Heart left ventricle (tissue), 13 donors: ENCODE results near the gene TRA2B.
A peak's percentile ranks its signal among the peaks of the same experiment; 100 is the strongest.

Experiments
- POLR2A ChIP-seq, 2 donors: fragments of 450-650 bp; IDR thresholded peaks; one replicate each; pipeline ENCODE4 v1.6.1; 2017; ENCODE audit warnings: antibody characterized with exemption in 2 of 2, mild to moderate bottlenecking in 2 of 2, moderate library complexity in 2 of 2
- TF ChIP-seq, protein P1 (sequence below), 12 donors: fragments of 200-600 bp; sonication (generic) in 4 of 12; IDR thresholded peaks; one replicate each; pipeline versions ENCODE4 v1.5.0 to v1.8.0; 2018 to 2022; ENCODE audit warnings: antibody characterized with exemption in 12 of 12, mild to moderate bottlenecking in 5 of 12
- donor health status: ischemic (EF 13 %, LVEDD 7.1; RV severe dilation, severe dysfunction).
- donor health status: DM: no; HTN: yes; CAD: no.
- donor health status: DM: no; HTN: no; CAD: no.
- donor health status: ischemic (EF 25% LVEDD 6.9; RV normal size, moderate dysfunction).
- donor health status: ischemic (EF 25% LVEDD 5.7; RV mildly dilated, moderate dysfunction).
- donor health status: ischemic (EF 35%, LVEDD 5.7; RV mildly dilated, moderate dysfunction).
- donor health status: nonischemic (EF 11% LVEDD 7.7; RV severe dilation, severe dysfunction).
- donor health status: DM: yes; HTN: yes; CAD: no.
- donor health status: PGD.
- donor health status: ischemic (EF 29% LVEDD 5.4; RV normal size, mild dysfunction).
- donor health status: nonischemic (EF 23%, LVEDD 6.1; RV moderate dilation, normal function).

DNA sequence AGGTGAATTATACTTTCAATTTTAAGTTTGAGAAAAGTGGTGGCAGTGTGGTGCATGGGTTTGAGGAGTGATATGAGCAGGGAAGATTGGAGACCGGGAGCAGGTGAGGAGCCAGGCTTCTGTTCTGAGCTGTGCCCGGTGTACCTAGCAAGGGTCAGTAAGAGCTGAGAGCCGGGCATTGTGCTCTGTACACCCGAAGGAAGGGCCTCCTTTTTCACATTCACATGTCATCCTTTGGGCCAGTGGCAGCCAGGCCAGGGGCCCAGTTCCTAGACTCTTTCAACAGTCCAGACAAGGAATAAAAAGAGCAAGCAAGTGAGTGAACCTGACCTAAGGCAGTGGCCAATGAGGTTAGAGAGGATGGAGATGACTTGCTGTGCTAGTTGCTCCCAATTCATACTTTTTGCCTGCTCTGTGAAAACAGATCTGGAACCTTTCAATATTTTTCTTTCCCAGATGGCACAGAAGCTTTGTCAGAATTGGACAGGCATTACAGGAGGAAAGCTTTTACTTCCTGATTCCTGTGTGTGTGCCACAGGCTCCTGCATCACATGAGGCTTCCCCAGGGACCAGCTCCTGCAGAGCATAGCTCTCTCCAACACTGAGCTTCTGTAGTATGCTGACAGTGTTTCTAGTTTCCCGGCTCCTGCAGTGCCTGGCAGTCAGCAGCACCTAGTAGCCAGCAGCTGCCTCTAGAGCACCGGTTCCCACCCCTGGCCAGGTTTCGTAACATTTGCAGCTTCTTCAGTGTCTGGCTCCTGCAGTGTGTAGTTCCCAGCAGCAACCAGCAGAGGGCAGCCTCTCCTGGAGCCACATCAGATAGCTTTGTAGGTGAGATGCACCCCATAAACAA lies 5.3 kb upstream of the TRA2B start:
- no peak for TF ChIP-seq POLR2A (IDR thresholded peaks at IDR 0.05)
- TF ChIP-seq, protein P1, sequence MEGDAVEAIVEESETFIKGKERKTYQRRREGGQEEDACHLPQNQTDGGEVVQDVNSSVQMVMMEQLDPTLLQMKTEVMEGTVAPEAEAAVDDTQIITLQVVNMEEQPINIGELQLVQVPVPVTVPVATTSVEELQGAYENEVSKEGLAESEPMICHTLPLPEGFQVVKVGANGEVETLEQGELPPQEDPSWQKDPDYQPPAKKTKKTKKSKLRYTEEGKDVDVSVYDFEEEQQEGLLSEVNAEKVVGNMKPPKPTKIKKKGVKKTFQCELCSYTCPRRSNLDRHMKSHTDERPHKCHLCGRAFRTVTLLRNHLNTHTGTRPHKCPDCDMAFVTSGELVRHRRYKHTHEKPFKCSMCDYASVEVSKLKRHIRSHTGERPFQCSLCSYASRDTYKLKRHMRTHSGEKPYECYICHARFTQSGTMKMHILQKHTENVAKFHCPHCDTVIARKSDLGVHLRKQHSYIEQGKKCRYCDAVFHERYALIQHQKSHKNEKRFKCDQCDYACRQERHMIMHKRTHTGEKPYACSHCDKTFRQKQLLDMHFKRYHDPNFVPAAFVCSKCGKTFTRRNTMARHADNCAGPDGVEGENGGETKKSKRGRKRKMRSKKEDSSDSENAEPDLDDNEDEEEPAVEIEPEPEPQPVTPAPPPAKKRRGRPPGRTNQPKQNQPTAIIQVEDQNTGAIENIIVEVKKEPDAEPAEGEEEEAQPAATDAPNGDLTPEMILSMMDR (IDR thresholded peaks at IDR 0.05) = peak; percentile 96 to 100 (median 98)
